ENCODE measurements around the gene CACNB4. TPM values are rescaled to one million over a fixed set of nuclear protein-coding genes. Genes with fewer than 3 reads are reported as not detected.

Gene CACNB4
- total RNA-seq = 26.2 TPM

GRCh38 chr2:152098496-152099366, at the start of gene CACNB4:
Gene CACNB4 (minus strand): TSS chr2:152099044.

DNA sequence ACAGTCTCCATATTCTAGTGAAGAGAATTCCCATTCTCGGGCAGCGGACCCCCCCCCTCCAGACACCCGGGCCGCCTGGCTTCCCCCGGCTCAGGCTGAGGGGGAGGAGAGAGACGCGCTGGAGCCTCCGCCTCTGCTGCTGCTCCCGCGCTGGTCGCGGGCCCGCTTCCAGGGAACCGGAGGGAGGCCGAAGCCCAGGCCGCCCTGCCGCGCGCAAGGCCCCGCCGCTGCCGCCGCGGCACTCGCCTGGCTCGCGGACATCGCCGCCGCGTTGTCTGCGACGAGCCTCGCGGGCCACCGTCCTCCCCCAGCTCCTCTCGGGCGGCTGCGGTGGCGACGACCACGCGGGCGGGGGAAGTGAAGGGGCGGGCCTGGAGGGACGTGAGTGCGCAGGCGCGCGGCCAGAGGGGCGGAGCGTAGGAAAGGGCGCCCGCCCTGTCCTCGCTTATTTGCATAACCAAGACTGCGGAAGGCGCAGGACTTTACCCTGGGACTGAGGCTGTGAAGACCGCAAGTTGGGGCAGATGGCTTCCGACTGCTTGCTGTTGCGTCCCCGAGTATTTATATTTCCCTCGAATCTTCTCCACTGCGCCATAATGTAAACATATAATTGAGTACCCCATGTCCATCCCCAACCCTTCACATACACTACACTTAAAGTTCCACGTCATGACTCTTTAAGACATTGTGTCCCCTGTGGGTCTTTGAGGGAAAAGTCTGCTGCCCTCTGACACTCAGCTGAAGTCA, 270.5 kb downstream of the CACNB4 start, which contains the start of gene ARL5A:
Gene ARL5A, minus strand, starts transcription at position 279 of the 747 bp plus-strand sequence. Its CDS starts 245 bp downstream, at position 34.

Other genes starting within 250 kb of the CACNB4 start
- 63.7 TPM for gene STAM2, start 76.7 kb upstream of the CACNB4 start, total RNA-seq
- gene FMNL2, start 236.1 kb upstream of the CACNB4 start, total RNA-seq = 73.3 TPM